Urinary bladder (tissue), 4 donors: Measurements from ENCODE around the gene NANOS2. TPM values are rescaled to one million over a fixed set of nuclear protein-coding genes. Genes with fewer than 3 reads are reported as not detected.

Experiments
- DNase-seq: peaks from one replicate; pipeline ENCODE4 v3.0.0-alpha.2; 2015; ENCODE audit errors: extremely low spot score
- H3K27ac ChIP-seq: one replicate; pipeline ENCODE4 v1.5.1; 2013; ENCODE audit warnings: low read depth, mild to moderate bottlenecking, moderate library complexity
- H3K36me3 ChIP-seq: one replicate; pipeline ENCODE4 v1.6.1; 2013; ENCODE audit warnings: mild to moderate bottlenecking, moderate library complexity; ENCODE audit not compliant: insufficient read depth
- H3K4me1 ChIP-seq: one replicate; pipeline ENCODE4 v1.6.1; 2013; ENCODE audit warnings: mild to moderate bottlenecking, moderate library complexity; ENCODE audit not compliant: insufficient read depth
- H3K4me3 ChIP-seq: one replicate; pipeline ENCODE4 v1.5.1; 2013; ENCODE audit warnings: low read depth, low read length
- WGBS: extraction: QIAGEN DNeasy Blood & Tissue Kit; methylation state at CpG from one replicate; pipeline ENCODE4 v1.1.7; 2013; 5-methylcytosine and 5-hydroxymethylcytosine counted together
- polyA plus RNA-seq: library from polyadenylated mRNA; stranded (reverse); fragments of 200-250 nt; gene quantifications from one replicate; pipeline ENCODE4 v1.2.3, GENCODE V29; 2013
- total RNA-seq: library from RNA; depleted of rRNA; stranded (reverse); fragments of >200 nt; gene quantifications from one replicate; pipeline ENCODE4 v1.2.3, GENCODE V29; 2014
- donor health status: healthy with polysubstance abuse.
- donor health status: healthy.

The NANOS2 gene
- total and polyA plus RNA-seq, 2 donors = not detected

GRCh38 chr19:45918721-45919120 lies 4.1 kb upstream of the NANOS2 start:
- WGBS = 63% methylated on average over 4 of the region's 4 CpGs
- H3K4me1 ChIP-seq = no peaks in the 10 kb centered on the region
- DNase-seq = no peak
- no peak overlapping the region for H3K4me3 ChIP-seq
- H3K27ac ChIP-seq = no peak overlapping the region
- H3K36me3 ChIP-seq = no peaks in the 10 kb centered on the region

- no peak overlapping the region for H3K4me3 ChIP-seq
- no peak overlapping the region for H3K27ac ChIP-seq
- WGBS = 51% methylated on average over 4 of the region's 4 CpGs
- no peak for DNase-seq
- H3K4me1 ChIP-seq = no peaks in the 10 kb centered on the region
- H3K36me3 ChIP-seq = no peaks in the 10 kb centered on the region
These were observed 3.0 kb upstream of the NANOS2 start for GRCh38 chr19:45917421-45918091.

GRCh38 chr19:45911291-45911690 lies 3.3 kb downstream of the NANOS2 start:
- 63% methylated on average over 8 of the region's 8 CpGs for WGBS
- DNase-seq = no peak
- Histone ChIP-seq H3K27ac (no peak overlapping the region), H3K4me3 (no peak overlapping the region), H3K36me3 (no peaks in the 10 kb centered on the region), H3K4me1 (no peaks in the 10 kb centered on the region)

GRCh38 chr19:45908956-45909355 lies 5.6 kb downstream of the NANOS2 start:
- DNase-seq = no peak
- Histone ChIP-seq H3K4me3 (no peak overlapping the region), H3K36me3 (no peaks in the 10 kb centered on the region), H3K4me1 (no peaks in the 10 kb centered on the region), H3K27ac (no peak overlapping the region)
- WGBS = 70% methylated on average over 5 of the region's 5 CpGs

- no peak for DNase-seq
- Histone ChIP-seq H3K27ac (no peak overlapping the region), H3K4me3 (no peak overlapping the region), H3K4me1 (peaks cover 2% of the 10 kb centered on the region), H3K36me3 (no peaks in the 10 kb centered on the region)
- WGBS = 86% methylated on average over 3 of the region's 3 CpGs
These were observed 8.4 kb downstream of the NANOS2 start for GRCh38 chr19:45906221-45906620.

- H3K27ac ChIP-seq = no peak overlapping the region
- H3K4me1 ChIP-seq = peaks cover 3% of the 10 kb centered on the region
- 80% methylated on average over 10 of the region's 10 CpGs for WGBS
- H3K36me3 ChIP-seq = no peaks in the 10 kb centered on the region
- H3K4me3 ChIP-seq = no peak overlapping the region
- no peak for DNase-seq
These were observed 9.6 kb downstream of the NANOS2 start for GRCh38 chr19:45905011-45905410.

- no peak overlapping the region for H3K27ac ChIP-seq
- H3K4me1 ChIP-seq = peaks cover 3% of the 10 kb centered on the region
- DNase-seq = peak; percentile 90
- no peaks in the 10 kb centered on the region for H3K36me3 ChIP-seq
- peak overlapping the region; percentile 88 for H3K4me3 ChIP-seq
- under 1% methylated on average over 72 of the region's 73 CpGs for WGBS
These were observed 11.6 kb downstream of the NANOS2 start for GRCh38 chr19:45902651-45903625.

GRCh38 chr19:45901912-45902650 lies 12.5 kb downstream of the NANOS2 start, which contains the start of gene MYPOP:
MYPOP (minus strand) TSS chr19:45902613; CDS start chr19:45901773, 840 bp downstream.
- H3K27ac ChIP-seq = peak within 1 kb of the TSS; percentile 53
- no peaks in the 10 kb centered on the region for H3K36me3 ChIP-seq
- DNase-seq = no peak
- peaks cover 3% of the 10 kb centered on the region for H3K4me1 ChIP-seq
- peak within 1 kb of the TSS; percentile 88 for H3K4me3 ChIP-seq
- under 1% methylated on average over 46 of the region's 47 CpGs for WGBS

- Histone ChIP-seq H3K4me1 (peaks cover 3% of the 10 kb centered on the region), H3K36me3 (no peaks in the 10 kb centered on the region), H3K4me3 (peak overlapping the region; percentile 88), H3K27ac (no peak overlapping the region)
- DNase-seq = no peak
- WGBS = 7% methylated on average over 69 of the region's 69 CpGs
These were observed 13.1 kb downstream of the NANOS2 start for GRCh38 chr19:45901432-45901911.

- H3K4me1 ChIP-seq = peaks cover 3% of the 10 kb centered on the region
- H3K36me3 ChIP-seq = no peaks in the 10 kb centered on the region
- H3K4me3 ChIP-seq = peak overlapping the region; percentile 88
- no peak for DNase-seq
- H3K27ac ChIP-seq = no peak overlapping the region
- 60% methylated on average over 22 of the region's 22 CpGs for WGBS
These were observed 13.7 kb downstream of the NANOS2 start for GRCh38 chr19:45900738-45901431.

GRCh38 chr19:45899919-45900589 lies 14.5 kb downstream of the NANOS2 start:
- 97% methylated on average over 4 of the region's 4 CpGs for WGBS
- DNase-seq = no peak
- Histone ChIP-seq H3K4me3 (no peak overlapping the region), H3K36me3 (no peaks in the 10 kb centered on the region), H3K4me1 (peaks cover 3% of the 10 kb centered on the region), H3K27ac (no peak overlapping the region)

- Histone ChIP-seq H3K4me3 (no peak overlapping the region), H3K36me3 (no peaks in the 10 kb centered on the region), H3K4me1 (peaks cover 3% of the 10 kb centered on the region), H3K27ac (no peak overlapping the region)
- 86% methylated on average over 7 of the region's 7 CpGs for WGBS
- DNase-seq = no peak
These were observed 15.3 kb downstream of the NANOS2 start for GRCh38 chr19:45899253-45899652.
